ENCODE data around the gene SEC31B.

SEC31B gene

DNA sequence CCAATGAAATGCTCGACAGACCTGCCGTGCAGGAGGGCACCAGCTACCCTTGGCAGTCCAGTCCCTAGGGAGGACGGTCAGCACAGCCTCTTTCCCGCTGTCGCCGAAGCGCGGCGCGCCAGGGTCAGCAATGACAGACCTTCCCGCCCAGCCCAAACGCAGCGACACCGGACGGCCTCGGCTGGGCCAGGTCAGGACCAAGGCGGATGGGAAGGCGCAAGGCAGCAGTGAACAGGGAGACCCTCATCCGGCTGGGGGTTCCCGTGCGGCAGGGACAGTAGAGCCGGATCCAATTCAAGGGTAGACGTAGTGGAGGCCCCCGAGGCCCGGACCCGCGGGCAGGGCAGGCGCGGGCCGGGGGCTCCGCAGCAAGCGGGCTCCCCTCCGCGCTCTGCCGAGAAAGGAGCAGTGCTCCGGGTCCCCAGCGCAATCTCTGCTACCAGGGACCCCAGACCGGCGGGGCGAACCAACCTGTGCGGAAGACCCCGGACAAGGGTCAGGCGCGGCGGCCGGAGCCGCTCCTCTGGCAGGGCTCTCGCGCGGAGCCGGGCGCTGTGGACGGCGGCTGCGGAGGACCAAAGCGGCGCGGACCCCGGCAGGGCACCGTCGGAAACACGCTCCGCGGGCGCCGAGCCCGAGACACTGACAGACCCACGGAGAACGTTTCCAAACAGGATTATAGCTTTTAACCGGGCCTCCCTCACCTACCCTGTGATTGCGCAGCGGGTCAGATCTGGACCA lies at the start of gene SEC31B:
Gene SEC31B, minus strand, starts transcription at position 551 of the 741 bp plus-strand sequence. CDS start 2,909 bp downstream, outside the sequence.
- DNase-seq = no peak

DNA sequence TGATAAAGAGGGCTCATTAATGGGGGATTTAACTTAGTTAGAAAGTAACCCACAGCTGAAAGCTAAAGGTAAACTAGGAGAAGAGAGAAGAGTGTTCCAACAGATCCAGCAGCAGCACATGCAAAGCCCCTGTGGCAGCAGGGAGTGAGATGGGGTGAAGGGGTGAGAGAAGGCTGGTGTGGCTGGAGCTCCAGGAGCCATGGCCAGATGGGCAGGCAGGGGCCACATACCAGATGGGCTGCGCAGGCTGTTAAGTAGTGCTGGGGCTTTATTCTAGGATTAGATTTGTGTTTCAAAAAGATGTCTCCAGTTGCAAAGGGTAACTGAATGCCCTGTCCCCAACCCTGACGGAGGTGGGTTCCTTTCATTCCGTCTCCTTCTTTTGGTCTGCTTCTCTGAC lies 49.3 kb upstream of the SEC31B start:
- no peak for DNase-seq

GRCh38 chr10:100567826-100568225 lies 48.2 kb upstream of the SEC31B start:
- no peak for DNase-seq

DNA sequence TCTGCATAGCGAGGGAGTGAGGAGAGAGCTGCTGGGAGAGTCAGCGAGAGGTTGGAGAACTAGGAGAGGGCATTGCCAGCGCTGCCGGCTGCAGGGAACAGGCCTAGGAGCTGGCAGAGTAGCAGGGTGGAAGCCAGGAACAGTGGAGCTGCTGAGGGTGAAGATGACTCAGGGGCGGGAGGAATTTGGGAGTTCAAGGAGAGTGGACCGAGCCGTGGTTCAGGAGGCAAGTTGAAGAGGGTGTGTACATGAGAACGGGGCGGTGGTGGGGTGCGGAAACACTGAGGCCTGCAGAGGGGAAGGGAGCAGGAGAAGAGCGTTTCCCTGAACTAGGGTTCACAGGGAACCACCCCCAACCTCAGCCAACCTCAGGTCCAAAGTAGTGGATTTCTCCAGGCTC lies 47.6 kb upstream of the SEC31B start:
- DNase-seq = no peak

DNA sequence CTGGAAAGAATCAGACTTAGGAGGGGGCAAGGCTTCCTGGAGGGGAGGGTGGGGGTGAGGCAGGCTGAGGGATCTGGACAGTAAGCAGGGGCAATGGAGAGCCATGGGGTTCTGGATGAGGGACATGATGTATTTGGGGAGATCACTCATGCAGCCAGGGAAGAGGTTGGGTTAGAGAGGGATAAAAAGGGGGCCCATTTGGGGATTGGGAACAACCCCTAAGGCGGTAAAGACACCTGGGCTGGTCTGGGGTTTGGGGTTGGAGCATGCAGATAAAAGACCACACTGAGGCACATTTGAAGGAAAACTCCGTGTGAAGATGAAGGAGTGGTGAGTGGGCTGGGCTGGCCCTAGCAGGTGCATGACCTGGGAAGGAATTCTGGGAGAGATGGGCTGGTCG lies 46.9 kb upstream of the SEC31B start:
- DNase-seq = no peak

DNA sequence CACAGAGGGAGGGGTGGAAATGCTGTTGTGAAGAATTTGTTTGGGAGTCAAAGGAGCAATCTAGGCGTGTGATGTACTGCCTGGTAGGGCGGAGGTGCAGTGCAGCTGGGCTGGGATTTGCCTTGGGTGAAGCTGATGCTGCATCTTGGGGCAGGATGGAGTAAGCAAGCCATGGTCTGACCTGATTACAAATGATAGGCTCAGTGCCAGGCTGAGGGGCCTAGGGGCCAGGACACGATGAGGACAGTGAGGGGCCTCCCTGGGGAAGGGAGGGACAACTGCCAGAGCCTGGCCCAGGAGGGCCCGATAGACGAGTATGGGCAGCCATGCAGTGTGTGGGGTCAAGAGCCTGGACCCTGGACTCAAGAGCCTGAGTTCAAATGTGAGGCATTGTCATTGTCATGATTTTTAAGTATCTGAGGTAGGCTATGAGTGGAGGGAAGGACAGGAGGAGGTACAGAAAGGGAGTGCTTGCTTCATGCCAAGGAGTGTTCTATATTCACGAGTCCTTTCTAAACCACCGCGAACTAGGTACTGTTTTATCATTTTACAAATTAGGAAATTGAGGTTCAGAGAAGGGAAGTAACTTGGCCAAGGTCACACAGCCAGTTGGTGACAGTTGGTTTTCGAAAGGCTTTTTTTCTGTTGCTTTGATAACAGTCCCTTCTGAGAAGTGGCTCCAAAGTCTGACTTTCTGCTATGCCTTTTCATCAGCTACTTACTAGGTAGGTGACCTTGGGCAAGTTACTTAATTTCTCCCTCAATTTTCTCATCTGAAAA lies 45.7 kb upstream of the SEC31B start:
- no peak for DNase-seq

DNA sequence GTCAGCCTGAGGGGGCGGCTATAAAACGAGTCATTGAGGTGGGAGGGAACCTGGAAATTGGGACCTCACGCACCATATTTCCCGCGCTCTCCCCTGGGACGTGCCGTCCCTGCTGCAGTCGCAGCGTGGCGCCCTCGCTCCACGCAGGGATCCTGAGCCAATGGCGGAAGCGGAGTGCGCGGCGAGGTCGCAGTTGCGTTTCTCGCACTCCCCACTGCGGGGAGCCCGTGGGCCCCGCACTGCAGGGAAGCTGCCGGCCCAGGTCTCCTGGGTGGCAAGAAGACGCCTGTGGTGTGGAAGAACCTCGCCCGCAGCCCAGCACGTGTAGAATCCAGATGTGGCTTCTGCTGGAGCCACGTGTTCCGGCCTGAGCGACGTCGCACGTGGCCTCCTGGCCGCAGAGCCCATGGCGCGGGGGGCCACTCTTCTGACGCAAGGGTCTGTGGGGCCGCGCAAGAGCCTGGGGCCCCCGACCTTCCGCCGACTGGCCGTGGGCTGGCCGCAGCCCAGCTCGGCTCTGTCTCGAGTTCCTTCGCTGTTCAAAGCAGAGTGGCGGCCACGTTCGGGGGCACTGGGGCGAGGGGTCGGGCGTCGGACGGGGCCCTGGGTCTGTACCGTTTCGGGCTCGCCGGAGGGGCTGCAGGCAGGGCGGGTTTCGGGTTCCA lies 42.5 kb upstream of the SEC31B start:
- no peak for DNase-seq

DNA sequence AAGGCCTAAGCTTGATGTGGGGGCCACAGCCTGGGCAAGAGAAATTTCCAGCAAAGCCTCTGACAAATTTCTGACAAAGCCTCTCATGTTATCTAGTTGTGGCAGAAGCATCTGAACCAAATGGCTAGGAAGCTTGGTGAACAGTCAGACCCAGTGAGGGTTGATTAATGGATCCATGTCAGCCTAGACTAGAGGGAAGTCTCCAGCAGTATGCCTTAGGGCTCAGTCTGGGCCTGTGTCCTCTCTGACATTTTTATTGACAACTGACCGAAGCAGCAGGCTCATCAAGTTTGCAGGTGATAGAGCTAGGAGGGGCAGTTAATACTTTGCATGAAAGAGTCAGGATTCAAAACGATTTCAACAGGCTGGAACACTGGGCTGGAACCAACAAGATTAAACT lies 41.3 kb upstream of the SEC31B start:
- no peak for DNase-seq

- no peak for DNase-seq
These were observed 40.6 kb upstream of the SEC31B start for GRCh38 chr10:100560248-100560647.

GRCh38 chr10:100554902-100555301 lies 35.2 kb upstream of the SEC31B start:
- DNase-seq = no peak

- no peak for DNase-seq
These were observed 34.3 kb upstream of the SEC31B start for GRCh38 chr10:100553929-100554328.

- DNase-seq = no peak
These were observed 32.1 kb upstream of the SEC31B start for GRCh38 chr10:100551738-100552137.

GRCh38 chr10:100551196-100551595 lies 31.5 kb upstream of the SEC31B start:
- no peak for DNase-seq

DNA sequence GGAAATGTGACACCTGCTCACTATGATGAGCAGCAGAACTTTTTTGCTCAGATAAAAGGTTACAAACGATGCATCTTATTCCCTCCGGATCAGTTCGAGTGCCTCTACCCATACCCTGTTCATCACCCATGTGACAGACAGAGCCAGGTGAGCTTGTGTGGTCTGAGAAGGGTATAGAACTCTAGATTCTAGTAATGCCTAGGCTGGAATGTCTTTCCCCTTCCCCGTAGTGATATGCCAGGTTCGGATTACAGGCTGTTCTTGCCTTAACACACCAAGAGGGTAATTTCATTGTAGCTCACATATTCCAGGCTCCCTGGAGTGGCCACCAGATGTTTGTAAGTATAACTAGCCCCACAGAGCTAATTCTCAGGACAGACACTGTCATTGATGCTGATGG lies 25.3 kb upstream of the SEC31B start:
- DNase-seq = no peak

DNA sequence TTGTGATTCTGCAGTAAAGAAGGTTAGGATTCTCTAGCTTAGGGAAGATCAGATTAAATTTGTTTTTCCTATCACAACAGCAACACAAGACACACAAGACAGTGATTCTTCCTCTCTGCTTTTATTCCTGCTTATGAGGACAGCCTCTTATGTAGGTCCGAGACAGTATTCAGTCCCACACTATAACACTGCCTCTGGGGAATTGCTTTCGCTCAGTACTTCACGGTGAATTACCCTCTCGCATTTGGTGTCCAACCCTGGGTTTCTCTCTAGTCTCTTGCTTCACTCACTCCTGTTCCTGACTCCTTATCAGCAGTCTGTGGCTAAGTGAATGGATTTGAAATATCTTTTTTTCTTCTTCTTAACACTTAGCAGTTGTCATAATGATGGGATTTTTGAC lies 17.8 kb upstream of the SEC31B start:
- DNase-seq = no peak

DNA sequence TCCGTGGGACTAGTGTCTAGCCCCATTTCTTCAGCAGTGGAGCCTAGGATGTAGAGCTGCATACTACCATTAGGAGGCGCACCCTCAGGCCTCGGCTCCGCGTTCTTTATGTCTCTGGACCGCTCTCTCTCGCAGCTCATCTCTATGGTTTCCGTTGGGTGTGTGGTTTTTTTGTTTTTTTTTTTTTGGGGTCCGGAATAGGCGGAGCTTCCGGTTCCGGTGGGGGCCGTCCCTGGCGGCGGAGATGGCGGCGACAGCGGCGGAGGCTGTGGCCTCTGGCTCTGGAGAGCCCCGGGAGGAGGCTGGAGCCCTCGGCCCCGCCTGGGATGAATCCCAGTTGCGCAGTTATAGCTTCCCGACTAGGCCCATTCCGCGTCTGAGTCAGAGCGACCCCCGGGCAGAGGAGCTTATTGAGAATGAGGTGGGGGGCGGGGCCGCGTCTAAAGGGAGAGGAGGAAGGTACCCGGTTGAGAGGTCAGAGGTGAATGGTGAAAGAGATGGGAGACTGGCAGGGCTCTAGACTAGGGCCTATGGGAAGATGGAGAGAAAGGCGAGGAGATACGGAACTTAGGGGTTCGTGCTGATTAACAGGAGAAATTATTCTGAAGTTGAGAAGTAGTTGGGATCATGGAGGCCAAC lies 16.2 kb upstream of the SEC31B start, which contains the start of gene HIF1AN:
Gene HIF1AN, plus strand, starts transcription at position 229 of the 639 bp plus-strand sequence. Its CDS starts 16 bp downstream, at position 245.
- no peak for DNase-seq

GRCh38 chr10:100535338-100535714 lies 15.7 kb upstream of the SEC31B start:
- DNase-seq = no peak

GRCh38 chr10:100534726-100535125 lies 15.1 kb upstream of the SEC31B start:
- no peak for DNase-seq

- DNase-seq = no peak
These were observed 12.1 kb upstream of the SEC31B start for GRCh38 chr10:100531761-100532160.

DNA sequence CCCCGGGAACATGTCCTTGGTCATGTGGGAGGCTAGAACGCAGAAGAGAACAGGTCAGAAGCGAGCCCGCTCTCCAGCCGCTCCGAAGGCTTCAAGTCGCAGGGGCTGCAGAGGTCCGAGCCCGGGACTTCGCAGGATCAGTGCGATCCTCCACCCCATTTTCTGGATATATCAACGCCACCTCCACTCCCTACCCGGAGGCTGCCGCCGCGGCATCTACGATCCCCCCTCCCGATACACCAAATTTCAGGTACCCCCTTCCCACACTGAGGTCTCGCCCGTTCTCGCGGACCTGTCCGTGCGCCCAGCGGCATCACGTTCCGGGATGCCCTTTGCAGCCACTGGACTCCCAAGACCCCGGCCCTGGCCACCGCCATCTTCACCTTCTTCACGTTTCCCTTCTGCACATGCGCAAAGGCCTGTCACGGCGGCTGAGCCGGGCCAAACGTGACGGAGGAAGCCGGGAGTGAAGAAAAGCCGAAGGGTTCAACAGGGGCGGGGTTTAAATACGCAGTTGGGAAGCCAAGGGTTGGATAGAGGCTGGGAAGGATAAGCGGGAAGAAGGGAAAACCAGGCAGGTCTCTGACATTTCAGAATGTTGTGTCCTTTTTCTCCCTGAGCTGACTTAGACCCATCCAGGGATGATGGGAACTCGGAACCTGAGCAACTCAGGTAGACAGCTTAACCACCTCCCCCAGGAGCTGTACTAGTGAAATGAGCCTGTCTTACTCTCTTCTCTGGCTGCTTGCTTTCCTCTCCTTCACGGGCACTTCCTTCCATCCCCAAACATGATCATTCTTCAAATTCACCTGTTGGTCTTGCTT lies 10.0 kb upstream of the SEC31B start, which contains the start of gene NDUFB8:
Gene NDUFB8, minus strand, starts transcription at position 397 of the 824 bp plus-strand sequence. Its CDS starts 20 bp downstream, at position 377.
- no peak for DNase-seq

DNA sequence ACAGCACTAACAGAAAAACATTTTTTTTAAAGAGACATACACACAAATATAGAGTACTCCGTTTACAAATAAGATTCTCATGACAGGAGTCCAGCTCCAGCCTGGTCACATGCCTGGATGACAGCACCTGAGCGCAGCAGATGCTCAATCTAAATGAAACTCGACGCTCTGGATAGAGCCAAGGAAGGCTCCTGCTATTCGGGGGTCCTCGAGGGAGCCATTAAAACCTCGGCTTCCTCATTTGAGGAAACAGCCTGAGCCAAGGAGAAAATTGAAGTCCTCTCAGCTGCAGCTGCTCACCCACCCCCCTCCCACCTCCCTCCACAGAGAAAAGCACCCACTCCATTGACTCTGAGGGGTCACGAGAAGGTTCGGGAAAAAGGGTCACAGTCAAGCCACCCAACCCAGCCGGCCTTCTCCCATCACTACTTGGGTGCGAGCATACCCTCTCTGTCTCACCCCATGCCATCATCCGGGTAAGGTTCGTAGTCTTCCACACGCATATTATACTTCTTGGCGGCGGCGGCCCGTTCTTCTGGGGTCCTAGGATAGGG lies 9.3 kb upstream of the SEC31B start:
- DNase-seq = no peak

Data from cortex of kidney (tissue), 1 donor.